ENCODE data around the gene KRT26.

DNA sequence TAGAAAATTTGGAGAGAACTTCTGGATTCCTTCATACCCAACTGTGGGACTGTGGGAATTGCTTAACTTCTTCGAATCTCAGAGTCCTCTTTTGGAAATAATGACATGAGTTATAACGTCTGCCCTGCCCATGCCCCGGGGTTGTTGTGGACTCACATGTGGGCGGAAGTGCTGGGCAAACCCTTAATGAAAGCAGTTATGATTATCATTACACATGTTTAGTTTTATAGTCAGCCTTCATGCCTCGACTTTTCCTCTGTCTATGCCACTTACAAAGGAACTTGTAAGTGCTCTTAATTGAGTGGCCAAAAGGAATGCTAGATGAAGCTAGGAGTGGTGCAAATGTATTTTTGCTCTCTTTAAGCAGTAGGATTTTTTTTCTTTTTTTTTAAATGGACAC is 6.5 kb upstream of the KRT26 start:
- TF ChIP-seq FOXK2 (IDR thresholded peaks at IDR 0.05) (no peak), SUZ12 (IDR thresholded peaks at IDR 0.05) (no peak), BHLHE40 (IDR thresholded peaks at IDR 0.05; ENCODE audit: borderline replicate concordance) (no peak), NFRKB (IDR thresholded peaks at IDR 0.05) (no peak), LEF1 (IDR thresholded peaks at IDR 0.05; ENCODE audit: borderline replicate concordance) (no peak), ELF4 (IDR thresholded peaks at IDR 0.05) (no peak)
- TF ChIP-seq, protein P1, sequence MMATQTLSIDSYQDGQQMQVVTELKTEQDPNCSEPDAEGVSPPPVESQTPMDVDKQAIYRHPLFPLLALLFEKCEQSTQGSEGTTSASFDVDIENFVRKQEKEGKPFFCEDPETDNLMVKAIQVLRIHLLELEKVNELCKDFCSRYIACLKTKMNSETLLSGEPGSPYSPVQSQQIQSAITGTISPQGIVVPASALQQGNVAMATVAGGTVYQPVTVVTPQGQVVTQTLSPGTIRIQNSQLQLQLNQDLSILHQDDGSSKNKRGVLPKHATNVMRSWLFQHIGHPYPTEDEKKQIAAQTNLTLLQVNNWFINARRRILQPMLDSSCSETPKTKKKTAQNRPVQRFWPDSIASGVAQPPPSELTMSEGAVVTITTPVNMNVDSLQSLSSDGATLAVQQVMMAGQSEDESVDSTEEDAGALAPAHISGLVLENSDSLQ (IDR thresholded peaks at IDR 0.05) = no peak
